Measurements from ENCODE around the gene VWA8. TPM values are rescaled to one million over a fixed set of nuclear protein-coding genes. Genes with fewer than 3 reads are reported as not detected.

Gene VWA8
- total RNA-seq, 3 donors from 2014 or later: 18.4 to 43.5 (median 34.7) TPM

- Histone ChIP-seq H3K27ac (peak overlapping the region in 1 of 2 donors; percentile 27), H3K4me3 (no peak overlapping the region), H3K27me3 (no peaks in the 10 kb centered on the region), H3K4me1 (no peaks in the 10 kb centered on the region), H3K36me3 (no peaks in the 10 kb centered on the region), H3K9me3 (no peaks in the 10 kb centered on the region)
- TF ChIP-seq POLR2AphosphoS5 (IDR thresholded peaks at IDR 0.05): no peak
- no peak for TF ChIP-seq POLR2A (IDR thresholded peaks at IDR 0.05)
- no peak for TF ChIP-seq CTCF (IDR thresholded peaks at IDR 0.05)
- intact Hi-C loops (cut with DNase I; ENCODE audit: low total_unique reads): no loop called here
- DNase-seq (ENCODE audit: low spot score in 2 of 2): no peak
Observed at GRCh38 chr13:41696163-41697003, 264.5 kb downstream of the VWA8 start.

- H3K27ac ChIP-seq: peak overlapping the region in 1 of 2 donors; percentile 30
Observed at GRCh38 chr13:41694545-41695301, 266.2 kb downstream of the VWA8 start.

GRCh38 chr13:41693434-41693833 lies 267.5 kb downstream of the VWA8 start:
- Histone ChIP-seq H3K4me1 (no peaks in the 10 kb centered on the region), H3K4me3 (no peak overlapping the region), H3K27ac (no peak overlapping the region), H3K9me3 (no peaks in the 10 kb centered on the region), H3K27me3 (no peaks in the 10 kb centered on the region), H3K36me3 (peaks cover 7% of the 10 kb centered on the region)
- TF ChIP-seq POLR2A (IDR thresholded peaks at IDR 0.05): no peak
- no peak for TF ChIP-seq POLR2AphosphoS5 (IDR thresholded peaks at IDR 0.05)
- no peak for TF ChIP-seq CTCF (IDR thresholded peaks at IDR 0.05)
- intact Hi-C loops (cut with DNase I; ENCODE audit: low total_unique reads): no loop called here
- DNase-seq (ENCODE audit: low spot score in 2 of 2): no peak

More at GRCh38 chr13:41694545-41695301, 266.2 kb downstream of the VWA8 start:
- no peak for DNase-seq (ENCODE audit: low spot score in 2 of 2)
- H3K4me1 ChIP-seq: no peaks in the 10 kb centered on the region
- peaks cover 3% of the 10 kb centered on the region for H3K36me3 ChIP-seq
- H3K9me3 ChIP-seq: no peaks in the 10 kb centered on the region
- no peak overlapping the region for H3K4me3 ChIP-seq
- TF ChIP-seq POLR2A (IDR thresholded peaks at IDR 0.05) (no peak), POLR2AphosphoS5 (IDR thresholded peaks at IDR 0.05) (peak in 1 of 3 donors; percentile 42)
- intact Hi-C loops (cut with DNase I; ENCODE audit: low total_unique reads): no loop called here
- no peaks in the 10 kb centered on the region for H3K27me3 ChIP-seq

GRCh38 chr13:41691274-41691673 lies 269.6 kb downstream of the VWA8 start:
- no peaks in the 10 kb centered on the region for H3K9me3 ChIP-seq
- H3K27me3 ChIP-seq: no peaks in the 10 kb centered on the region
- intact Hi-C loops (cut with DNase I; ENCODE audit: low total_unique reads): no loop called here
- no peak for DNase-seq (ENCODE audit: low spot score in 2 of 2)
- H3K4me1 ChIP-seq: no peaks in the 10 kb centered on the region
- H3K27ac ChIP-seq: no peak overlapping the region
- H3K4me3 ChIP-seq: no peak overlapping the region
- TF ChIP-seq POLR2AphosphoS5 (IDR thresholded peaks at IDR 0.05): no peak
- no peak for TF ChIP-seq POLR2A (IDR thresholded peaks at IDR 0.05)
- TF ChIP-seq CTCF (IDR thresholded peaks at IDR 0.05): no peak
- H3K36me3 ChIP-seq: peaks cover 7% of the 10 kb centered on the region

GRCh38 chr13:41682766-41683165 lies 278.1 kb downstream of the VWA8 start:
- no peak for DNase-seq (ENCODE audit: low spot score in 2 of 2)
- Histone ChIP-seq H3K27me3 (no peaks in the 10 kb centered on the region), H3K4me3 (no peak overlapping the region), H3K36me3 (no peaks in the 10 kb centered on the region), H3K4me1 (no peaks in the 10 kb centered on the region), H3K27ac (no peak overlapping the region), H3K9me3 (no peaks in the 10 kb centered on the region)
- TF ChIP-seq POLR2AphosphoS5 (IDR thresholded peaks at IDR 0.05) (no peak), POLR2A (IDR thresholded peaks at IDR 0.05) (no peak), CTCF (IDR thresholded peaks at IDR 0.05) (no peak)
- intact Hi-C loops (cut with DNase I; ENCODE audit: low total_unique reads): loop anchor here (10.0 kb wide), 1 partner anchor 422 kb away; no protein-coding TSS in a partner anchor

All from breast epithelium (tissue), 4 donors.